SK-N-MC (cell line): ENCODE data around the gene CBX1.

Experiments
- EZH2 ChIP-seq: fragments of 200-600 bp; sonication (generic); IDR thresholded peaks from one replicate; pipeline ENCODE4 v1.6.1; 2017; ENCODE audit warnings: antibody characterized with exemption
- FOXP2 ChIP-seq: optimal IDR thresholded peaks from 2 replicates; pipeline ENCODE3; 2011; ENCODE audit warnings: mild to moderate bottlenecking, moderate library complexity; ENCODE audit not compliant: insufficient read depth; ENCODE audit errors: extremely low read length, control extremely low read depth
- POLR2AphosphoS5 ChIP-seq: IDR thresholded peaks from 2 replicates; pipeline ENCODE4 v1.6.1; 2012; ENCODE audit warnings: mild to moderate bottlenecking, low read depth, low read length, borderline replicate concordance

DNA sequence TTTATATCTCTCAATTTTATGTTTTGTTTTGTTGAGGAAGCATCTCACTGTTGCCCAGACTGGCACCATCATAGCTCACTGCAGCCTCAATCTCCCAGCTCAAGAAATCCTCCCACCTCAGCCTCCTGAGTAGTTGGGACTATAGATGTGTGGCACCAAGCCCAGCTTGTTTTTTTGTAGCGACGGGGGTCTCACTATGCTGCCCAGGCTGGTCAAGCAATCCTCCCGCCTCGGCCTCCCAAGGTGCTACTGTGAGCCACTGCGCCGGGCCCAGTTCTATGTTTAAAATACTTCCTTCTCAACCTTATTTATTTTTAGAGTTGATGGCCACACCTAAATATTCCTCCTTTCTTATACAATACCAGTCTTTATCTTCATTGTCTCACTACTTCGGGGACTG, 55.0 kb downstream of the CBX1 start:
- TF ChIP-seq POLR2AphosphoS5 (no peak), EZH2 (no peak), FOXP2 (no peak)
